GM23338 (cell line): Measurements from ENCODE around the gene EDEM1. TPM values are rescaled to one million over a fixed set of nuclear protein-coding genes. Genes with fewer than 3 reads are reported as not detected.

ENCODE experiments used
- ATAC-seq: fragments of 200-7000 bp; cut with Tn5 transposase; 3 replicates; pipeline ENCODE4 v1.9.1; 2020
- DNase-seq: peaks from one replicate; pipeline ENCODE4 v3.0.0-alpha.2; 2015; ENCODE audit warnings: low spot score
- H2AFZ ChIP-seq: fragments of 200-600 bp; sonication (generic); 2 replicates; pipeline ENCODE4 v1.8.0; 2016; ENCODE audit warnings: antibody characterized with exemption, mild to moderate bottlenecking, moderate library complexity
- H3F3A ChIP-seq: fragments of 200-600 bp; sonication (generic); replicated peaks from 2 replicates; pipeline ENCODE4 v1.8.0; 2017; ENCODE audit warnings: antibody characterized with exemption, mixed run types, low read depth
- H3K27ac ChIP-seq: fragments of 200-600 bp; sonication (generic); 2 replicates; pipeline ENCODE4 v1.6.1; 2016; ENCODE audit warnings: low read depth
- H3K27me3 ChIP-seq: fragments of 200-600 bp; sonication (generic); 2 replicates; pipeline ENCODE4 v1.8.0; 2016; ENCODE audit warnings: mild to moderate bottlenecking, mixed run types, moderate library complexity; ENCODE audit not compliant: insufficient read depth
- H3K36me3 ChIP-seq: fragments of 200-600 bp; sonication (generic); 2 replicates; pipeline ENCODE4 v1.8.0; 2016; ENCODE audit warnings: mild to moderate bottlenecking; ENCODE audit not compliant: insufficient read depth
- H3K4me1 ChIP-seq: fragments of 200-600 bp; sonication (generic); 2 replicates; pipeline ENCODE4 v1.8.0; 2016; ENCODE audit warnings: mild to moderate bottlenecking, moderate library complexity; ENCODE audit not compliant: insufficient read depth
- H3K4me2 ChIP-seq: fragments of 200-600 bp; sonication (generic); 2 replicates; pipeline ENCODE4 v1.7.1; 2017; ENCODE audit warnings: mixed run types
- H3K4me3 ChIP-seq: fragments of 200-600 bp; sonication (generic); 2 replicates; pipeline ENCODE4 v1.6.1; 2016; ENCODE audit warnings: mixed run types
- H3K79me2 ChIP-seq: fragments of 200-600 bp; sonication (generic); replicated peaks from 2 replicates; pipeline ENCODE4 v1.8.0; 2017; ENCODE audit warnings: mild to moderate bottlenecking; ENCODE audit not compliant: insufficient read depth
- H3K9me2 ChIP-seq: fragments of 200-600 bp; sonication (generic); 2 replicates; pipeline ENCODE4 v1.8.0; 2017; ENCODE audit not compliant: insufficient read depth
- H4K20me1 ChIP-seq: fragments of 200-600 bp; sonication (generic); replicated peaks from 2 replicates; pipeline ENCODE4 v1.8.0; 2017; ENCODE audit warnings: mild to moderate bottlenecking; ENCODE audit not compliant: insufficient read depth
- H3K27ac Mint-ChIP-seq: 2 replicates; pipeline ENCODE4 v1.8.0; 2020; ENCODE audit warnings: inconsistent platforms, mild to moderate bottlenecking, moderate library complexity, mixed read lengths
- H3K27me3 Mint-ChIP-seq: 3 replicates; pipeline ENCODE4 v1.8.0; 2022; ENCODE audit warnings: low read depth, mild to moderate bottlenecking, moderate library complexity, mixed read lengths, inconsistent platforms; ENCODE audit not compliant: insufficient read depth, poor library complexity
- H3K36me3 Mint-ChIP-seq: 3 replicates; pipeline ENCODE4 v1.8.0; 2021; ENCODE audit warnings: low read depth, mild to moderate bottlenecking, inconsistent platforms, moderate library complexity, mixed read lengths
- H3K4me1 Mint-ChIP-seq: 3 replicates; pipeline ENCODE4 v1.8.0; 2020; ENCODE audit warnings: mild to moderate bottlenecking, inconsistent platforms, mixed read lengths
- H3K4me3 Mint-ChIP-seq: 3 replicates; pipeline ENCODE4 v1.8.0; 2021; ENCODE audit warnings: moderate library complexity, mild to moderate bottlenecking, inconsistent platforms, mixed read lengths
- H3K9me3 Mint-ChIP-seq: 3 replicates; pipeline ENCODE4 v1.8.0; 2020; ENCODE audit warnings: moderate library complexity, mild to moderate bottlenecking, inconsistent platforms, mixed read lengths
- CREB1 ChIP-seq: fragments of 250-450 bp; sonication (Bioruptor Pico); IDR thresholded peaks from 2 replicates; pipeline ENCODE4 v1.5.0; 2020; ENCODE audit warnings: low read depth, mild to moderate bottlenecking, moderate library complexity
- EZH2 ChIP-seq: fragments of 200-600 bp; sonication (generic); IDR thresholded peaks from one replicate; pipeline ENCODE4 v1.8.0; 2017; ENCODE audit warnings: antibody characterized with exemption, mild to moderate bottlenecking, low read depth; ENCODE audit not compliant: unreplicated experiment
- EZH2phosphoT487 ChIP-seq: fragments of 200-600 bp; sonication (generic); IDR thresholded peaks from one replicate; pipeline ENCODE4 v1.8.1; 2018; ENCODE audit warnings: antibody characterized with exemption; ENCODE audit not compliant: unreplicated experiment
- JUNB ChIP-seq: IDR thresholded peaks from one replicate; pipeline ENCODE4 v1.6.1; 2016; ENCODE audit warnings: antibody characterized with exemption; ENCODE audit not compliant: unreplicated experiment
- NANOG ChIP-seq: IDR thresholded peaks from 2 replicates; pipeline ENCODE4 v1.6.1; 2016; ENCODE audit warnings: antibody characterized with exemption, borderline replicate concordance
- POLR2AphosphoS5 ChIP-seq: IDR thresholded peaks from 2 replicates; pipeline ENCODE4 v1.6.1; 2016; ENCODE audit warnings: antibody characterized with exemption, low read depth
- STAT1 ChIP-seq: IDR thresholded peaks from one replicate; pipeline ENCODE4 v1.6.1; 2016; ENCODE audit warnings: antibody characterized with exemption; ENCODE audit not compliant: unreplicated experiment
- ZNF114 ChIP-seq: fragments of 250-450 bp; sonication (Bioruptor Pico); IDR thresholded peaks from 2 replicates; pipeline ENCODE4 v1.5.0; 2020; ENCODE audit warnings: mild to moderate bottlenecking, moderate library complexity
- ZNF331 ChIP-seq: fragments of 250-450 bp; sonication (Bioruptor Pico); IDR thresholded peaks from 2 replicates; pipeline ENCODE4 v1.5.0; 2020; ENCODE audit warnings: low read depth, mild to moderate bottlenecking, moderate library complexity
- polyA plus RNA-seq: library from polyadenylated mRNA; unstranded; fragments of >200 nt; fragmentation: Nextera tagmentation; extraction: Ambion mirVana; gene quantifications from 2 replicates; pipeline ENCODE4 v1.2.1, GENCODE V29; 2016
- total RNA-seq: library from RNA; depleted of rRNA; stranded (reverse); fragments of >200 nt; shearing (Covaris generic); gene quantifications from 2 replicates; pipeline ENCODE4 v1.2.3, GENCODE V29; 2014
- TF ChIP-seq, protein P1 (sequence below): IDR thresholded peaks from one replicate; pipeline ENCODE4 v1.6.1; 2018; ENCODE audit warnings: antibody characterized with exemption; ENCODE audit not compliant: unreplicated experiment
- TF ChIP-seq, protein P2 (sequence below): fragments of 250-450 bp; sonication (Bioruptor Pico); IDR thresholded peaks from 2 replicates; pipeline ENCODE4 v1.5.0; 2020; ENCODE audit warnings: mild to moderate bottlenecking, moderate library complexity
- TF ChIP-seq, protein P3 (sequence below): IDR thresholded peaks from 2 replicates; pipeline ENCODE4 v1.6.1; 2016; ENCODE audit warnings: antibody characterized with exemption
- TF ChIP-seq, protein P4 (sequence below), 2 experiments: fragments of 200-600 bp in 1 of 2; sonication (generic) in 1 of 2; conservative IDR thresholded peaks; 2 replicates each; pipeline versions ENCODE4 v1.5.1 to v1.6.1; 2016 to 2017; ENCODE audit warnings: antibody characterized with exemption in 2 of 2, low read depth in 2 of 2, mild to moderate bottlenecking in 2 of 2, moderate library complexity in 1 of 2

EDEM1 gene
- total and polyA plus RNA-seq, 2 experiments from 2014 or later = 2.2 to 36.7 TPM

DNA sequence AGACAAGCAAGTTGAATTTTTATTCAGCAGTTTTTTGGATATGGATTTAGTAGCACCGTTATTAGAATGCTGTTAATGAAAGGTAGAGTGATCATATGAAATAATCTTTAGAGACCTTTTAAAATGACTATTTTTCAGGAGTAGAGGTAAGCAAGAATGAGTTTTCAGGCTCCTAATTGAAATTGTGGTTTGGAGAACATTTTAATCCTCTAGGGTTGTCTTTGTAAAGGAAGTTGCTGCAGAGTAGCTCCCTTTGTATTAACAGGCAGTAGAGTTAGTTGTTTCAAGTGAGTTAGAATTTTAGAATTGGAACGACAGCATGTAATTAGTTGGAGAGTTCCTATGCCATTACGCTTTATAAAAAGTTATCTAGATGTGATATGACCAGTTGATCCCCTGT is 27.2 kb upstream of the EDEM1 start:
- peaks cover 12% of the 10 kb centered on the region; the same call in 1 of the 2 replicates for H4K20me1 ChIP-seq
- Mint-ChIP-seq H3K9me3 (no peaks in the 10 kb centered on the region), H3K27ac (0 out of 2 replicates have a peak overlapping the region, but pooled peaks have one; percentile 47), H3K27me3 (peaks cover 3% of the 10 kb centered on the region), H3K4me1 (peaks cover 46% of the 10 kb centered on the region), H3K4me3 (no peak overlapping the region), H3K36me3 (no peaks in the 10 kb centered on the region)
- H3K36me3 ChIP-seq = no peaks in the 10 kb centered on the region
- TF ChIP-seq EZH2 = no peak
- TF ChIP-seq, protein P1, sequence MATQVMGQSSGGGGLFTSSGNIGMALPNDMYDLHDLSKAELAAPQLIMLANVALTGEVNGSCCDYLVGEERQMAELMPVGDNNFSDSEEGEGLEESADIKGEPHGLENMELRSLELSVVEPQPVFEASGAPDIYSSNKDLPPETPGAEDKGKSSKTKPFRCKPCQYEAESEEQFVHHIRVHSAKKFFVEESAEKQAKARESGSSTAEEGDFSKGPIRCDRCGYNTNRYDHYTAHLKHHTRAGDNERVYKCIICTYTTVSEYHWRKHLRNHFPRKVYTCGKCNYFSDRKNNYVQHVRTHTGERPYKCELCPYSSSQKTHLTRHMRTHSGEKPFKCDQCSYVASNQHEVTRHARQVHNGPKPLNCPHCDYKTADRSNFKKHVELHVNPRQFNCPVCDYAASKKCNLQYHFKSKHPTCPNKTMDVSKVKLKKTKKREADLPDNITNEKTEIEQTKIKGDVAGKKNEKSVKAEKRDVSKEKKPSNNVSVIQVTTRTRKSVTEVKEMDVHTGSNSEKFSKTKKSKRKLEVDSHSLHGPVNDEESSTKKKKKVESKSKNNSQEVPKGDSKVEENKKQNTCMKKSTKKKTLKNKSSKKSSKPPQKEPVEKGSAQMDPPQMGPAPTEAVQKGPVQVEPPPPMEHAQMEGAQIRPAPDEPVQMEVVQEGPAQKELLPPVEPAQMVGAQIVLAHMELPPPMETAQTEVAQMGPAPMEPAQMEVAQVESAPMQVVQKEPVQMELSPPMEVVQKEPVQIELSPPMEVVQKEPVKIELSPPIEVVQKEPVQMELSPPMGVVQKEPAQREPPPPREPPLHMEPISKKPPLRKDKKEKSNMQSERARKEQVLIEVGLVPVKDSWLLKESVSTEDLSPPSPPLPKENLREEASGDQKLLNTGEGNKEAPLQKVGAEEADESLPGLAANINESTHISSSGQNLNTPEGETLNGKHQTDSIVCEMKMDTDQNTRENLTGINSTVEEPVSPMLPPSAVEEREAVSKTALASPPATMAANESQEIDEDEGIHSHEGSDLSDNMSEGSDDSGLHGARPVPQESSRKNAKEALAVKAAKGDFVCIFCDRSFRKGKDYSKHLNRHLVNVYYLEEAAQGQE = no peak
- TF ChIP-seq, protein P2, sequence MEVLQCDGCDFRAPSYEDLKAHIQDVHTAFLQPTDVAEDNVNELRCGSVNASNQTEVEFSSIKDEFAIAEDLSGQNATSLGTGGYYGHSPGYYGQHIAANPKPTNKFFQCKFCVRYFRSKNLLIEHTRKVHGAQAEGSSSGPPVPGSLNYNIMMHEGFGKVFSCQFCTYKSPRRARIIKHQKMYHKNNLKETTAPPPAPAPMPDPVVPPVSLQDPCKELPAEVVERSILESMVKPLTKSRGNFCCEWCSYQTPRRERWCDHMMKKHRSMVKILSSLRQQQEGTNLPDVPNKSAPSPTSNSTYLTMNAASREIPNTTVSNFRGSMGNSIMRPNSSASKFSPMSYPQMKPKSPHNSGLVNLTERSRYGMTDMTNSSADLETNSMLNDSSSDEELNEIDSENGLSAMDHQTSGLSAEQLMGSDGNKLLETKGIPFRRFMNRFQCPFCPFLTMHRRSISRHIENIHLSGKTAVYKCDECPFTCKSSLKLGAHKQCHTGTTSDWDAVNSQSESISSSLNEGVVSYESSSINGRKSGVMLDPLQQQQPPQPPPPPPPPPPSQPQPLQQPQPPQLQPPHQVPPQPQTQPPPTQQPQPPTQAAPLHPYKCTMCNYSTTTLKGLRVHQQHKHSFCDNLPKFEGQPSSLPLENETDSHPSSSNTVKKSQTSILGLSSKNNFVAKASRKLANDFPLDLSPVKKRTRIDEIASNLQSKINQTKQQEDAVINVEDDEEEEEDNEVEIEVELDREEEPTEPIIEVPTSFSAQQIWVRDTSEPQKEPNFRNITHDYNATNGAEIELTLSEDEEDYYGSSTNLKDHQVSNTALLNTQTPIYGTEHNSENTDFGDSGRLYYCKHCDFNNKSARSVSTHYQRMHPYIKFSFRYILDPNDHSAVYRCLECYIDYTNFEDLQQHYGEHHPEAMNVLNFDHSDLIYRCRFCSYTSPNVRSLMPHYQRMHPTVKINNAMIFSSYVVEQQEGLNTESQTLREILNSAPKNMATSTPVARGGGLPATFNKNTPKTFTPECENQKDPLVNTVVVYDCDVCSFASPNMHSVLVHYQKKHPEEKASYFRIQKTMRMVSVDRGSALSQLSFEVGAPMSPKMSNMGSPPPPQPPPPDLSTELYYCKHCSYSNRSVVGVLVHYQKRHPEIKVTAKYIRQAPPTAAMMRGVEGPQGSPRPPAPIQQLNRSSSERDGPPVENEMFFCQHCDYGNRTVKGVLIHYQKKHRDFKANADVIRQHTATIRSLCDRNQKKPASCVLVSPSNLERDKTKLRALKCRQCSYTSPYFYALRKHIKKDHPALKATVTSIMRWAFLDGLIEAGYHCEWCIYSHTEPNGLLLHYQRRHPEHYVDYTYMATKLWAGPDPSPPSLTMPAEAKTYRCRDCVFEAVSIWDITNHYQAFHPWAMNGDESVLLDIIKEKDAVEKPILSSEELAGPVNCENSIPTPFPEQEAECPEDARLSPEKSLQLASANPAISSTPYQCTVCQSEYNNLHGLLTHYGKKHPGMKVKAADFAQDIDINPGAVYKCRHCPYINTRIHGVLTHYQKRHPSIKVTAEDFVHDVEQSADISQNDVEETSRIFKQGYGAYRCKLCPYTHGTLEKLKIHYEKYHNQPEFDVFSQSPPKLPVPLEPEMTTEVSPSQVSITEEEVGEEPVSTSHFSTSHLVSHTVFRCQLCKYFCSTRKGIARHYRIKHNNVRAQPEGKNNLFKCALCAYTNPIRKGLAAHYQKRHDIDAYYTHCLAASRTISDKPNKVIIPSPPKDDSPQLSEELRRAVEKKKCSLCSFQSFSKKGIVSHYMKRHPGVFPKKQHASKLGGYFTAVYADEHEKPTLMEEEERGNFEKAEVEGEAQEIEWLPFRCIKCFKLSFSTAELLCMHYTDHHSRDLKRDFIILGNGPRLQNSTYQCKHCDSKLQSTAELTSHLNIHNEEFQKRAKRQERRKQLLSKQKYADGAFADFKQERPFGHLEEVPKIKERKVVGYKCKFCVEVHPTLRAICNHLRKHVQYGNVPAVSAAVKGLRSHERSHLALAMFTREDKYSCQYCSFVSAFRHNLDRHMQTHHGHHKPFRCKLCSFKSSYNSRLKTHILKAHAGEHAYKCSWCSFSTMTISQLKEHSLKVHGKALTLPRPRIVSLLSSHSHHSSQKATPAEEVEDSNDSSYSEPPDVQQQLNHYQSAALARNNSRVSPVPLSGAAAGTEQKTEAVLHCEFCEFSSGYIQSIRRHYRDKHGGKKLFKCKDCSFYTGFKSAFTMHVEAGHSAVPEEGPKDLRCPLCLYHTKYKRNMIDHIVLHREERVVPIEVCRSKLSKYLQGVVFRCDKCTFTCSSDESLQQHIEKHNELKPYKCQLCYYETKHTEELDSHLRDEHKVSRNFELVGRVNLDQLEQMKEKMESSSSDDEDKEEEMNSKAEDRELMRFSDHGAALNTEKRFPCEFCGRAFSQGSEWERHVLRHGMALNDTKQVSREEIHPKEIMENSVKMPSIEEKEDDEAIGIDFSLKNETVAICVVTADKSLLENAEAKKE (CRISPR knock-in tag) = no peak
- TF ChIP-seq, protein P3, sequence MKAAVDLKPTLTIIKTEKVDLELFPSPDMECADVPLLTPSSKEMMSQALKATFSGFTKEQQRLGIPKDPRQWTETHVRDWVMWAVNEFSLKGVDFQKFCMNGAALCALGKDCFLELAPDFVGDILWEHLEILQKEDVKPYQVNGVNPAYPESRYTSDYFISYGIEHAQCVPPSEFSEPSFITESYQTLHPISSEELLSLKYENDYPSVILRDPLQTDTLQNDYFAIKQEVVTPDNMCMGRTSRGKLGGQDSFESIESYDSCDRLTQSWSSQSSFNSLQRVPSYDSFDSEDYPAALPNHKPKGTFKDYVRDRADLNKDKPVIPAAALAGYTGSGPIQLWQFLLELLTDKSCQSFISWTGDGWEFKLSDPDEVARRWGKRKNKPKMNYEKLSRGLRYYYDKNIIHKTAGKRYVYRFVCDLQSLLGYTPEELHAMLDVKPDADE = no peak
- no peak for TF ChIP-seq ZNF331 (CRISPR knock-in tag)
- TF ChIP-seq, protein P4, sequence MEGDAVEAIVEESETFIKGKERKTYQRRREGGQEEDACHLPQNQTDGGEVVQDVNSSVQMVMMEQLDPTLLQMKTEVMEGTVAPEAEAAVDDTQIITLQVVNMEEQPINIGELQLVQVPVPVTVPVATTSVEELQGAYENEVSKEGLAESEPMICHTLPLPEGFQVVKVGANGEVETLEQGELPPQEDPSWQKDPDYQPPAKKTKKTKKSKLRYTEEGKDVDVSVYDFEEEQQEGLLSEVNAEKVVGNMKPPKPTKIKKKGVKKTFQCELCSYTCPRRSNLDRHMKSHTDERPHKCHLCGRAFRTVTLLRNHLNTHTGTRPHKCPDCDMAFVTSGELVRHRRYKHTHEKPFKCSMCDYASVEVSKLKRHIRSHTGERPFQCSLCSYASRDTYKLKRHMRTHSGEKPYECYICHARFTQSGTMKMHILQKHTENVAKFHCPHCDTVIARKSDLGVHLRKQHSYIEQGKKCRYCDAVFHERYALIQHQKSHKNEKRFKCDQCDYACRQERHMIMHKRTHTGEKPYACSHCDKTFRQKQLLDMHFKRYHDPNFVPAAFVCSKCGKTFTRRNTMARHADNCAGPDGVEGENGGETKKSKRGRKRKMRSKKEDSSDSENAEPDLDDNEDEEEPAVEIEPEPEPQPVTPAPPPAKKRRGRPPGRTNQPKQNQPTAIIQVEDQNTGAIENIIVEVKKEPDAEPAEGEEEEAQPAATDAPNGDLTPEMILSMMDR (conservative IDR thresholded peaks at IDR 0.05; ENCODE audit: low read depth in 2 of 2) = no peak
- no peak for TF ChIP-seq JUNB
- TF ChIP-seq NANOG = no peak
- no peak for TF ChIP-seq CREB1 (CRISPR knock-in tag)
- no peak for TF ChIP-seq POLR2AphosphoS5
- no peak for TF ChIP-seq STAT1
- no peak for TF ChIP-seq EZH2phosphoT487
- TF ChIP-seq ZNF114 (CRISPR knock-in tag) = no peak
- H3K9me2 ChIP-seq = no peaks in the 10 kb centered on the region
- H3K27ac ChIP-seq = no peak overlapping the region
- H3K4me2 ChIP-seq = peak overlapping the region; percentile 35; the same call in 1 of the 2 replicates
- no peak overlapping the region for H2AFZ ChIP-seq
- DNase-seq = no peak
- peaks cover 27% of the 10 kb centered on the region for H3K4me1 ChIP-seq
- no peaks in the 10 kb centered on the region for H3K27me3 ChIP-seq
- no peaks in the 10 kb centered on the region for H3F3A ChIP-seq
- H3K4me3 ChIP-seq = no peak overlapping the region
- ATAC-seq = no peak
- peaks cover 98% of the 10 kb centered on the region for H3K79me2 ChIP-seq
